ENCODE results near the gene VEGFA.

Gene VEGFA

GRCh38 chr6:43742931-43743632, 26.9 kb upstream of the VEGFA start:
- TF ChIP-seq TAF1 (IDR thresholded peaks at IDR 0.05; ENCODE audit: borderline replicate concordance, insufficient read depth, low read length) (no peak), REST (IDR thresholded peaks at IDR 0.05; ENCODE audit: insufficient read depth in 1 of 2, low read depth in 2 of 2, low read length in 2 of 2) (no peak), SIN3A (IDR thresholded peaks at IDR 0.05; ENCODE audit: borderline replicate concordance, insufficient read depth, low read length) (no peak), POLR2AphosphoS5 (IDR thresholded peaks at IDR 0.05; ENCODE audit: low read depth, low read length) (no peak), FOXP2 (optimal IDR thresholded peaks at IDR 0.05; ENCODE audit: borderline replicate concordance, extremely low read depth, extremely low read length, insufficient read depth) (no peak)

GRCh38 chr6:43743682-43744381, 26.2 kb upstream of the VEGFA start:
- TF ChIP-seq SIN3A (IDR thresholded peaks at IDR 0.05; ENCODE audit: borderline replicate concordance, insufficient read depth, low read length) (no peak), REST (IDR thresholded peaks at IDR 0.05; ENCODE audit: insufficient read depth in 1 of 2, low read depth in 2 of 2, low read length in 2 of 2) (no peak), POLR2AphosphoS5 (IDR thresholded peaks at IDR 0.05; ENCODE audit: low read depth, low read length) (no peak), FOXP2 (optimal IDR thresholded peaks at IDR 0.05; ENCODE audit: borderline replicate concordance, extremely low read depth, extremely low read length, insufficient read depth) (no peak), TAF1 (IDR thresholded peaks at IDR 0.05; ENCODE audit: borderline replicate concordance, insufficient read depth, low read length) (no peak)

GRCh38 chr6:43744491-43744890, 25.5 kb upstream of the VEGFA start:
- TF ChIP-seq SIN3A (IDR thresholded peaks at IDR 0.05; ENCODE audit: borderline replicate concordance, insufficient read depth, low read length): no peak

GRCh38 chr6:43744931-43745727, 24.9 kb upstream of the VEGFA start:
- TF ChIP-seq FOXP2 (optimal IDR thresholded peaks at IDR 0.05; ENCODE audit: borderline replicate concordance, extremely low read depth, extremely low read length, insufficient read depth): no peak
- TF ChIP-seq REST (IDR thresholded peaks at IDR 0.05; ENCODE audit: insufficient read depth in 1 of 2, low read depth in 2 of 2, low read length in 2 of 2): no peak
- no peak for TF ChIP-seq POLR2AphosphoS5 (IDR thresholded peaks at IDR 0.05; ENCODE audit: low read depth, low read length)
- TF ChIP-seq SIN3A (IDR thresholded peaks at IDR 0.05; ENCODE audit: borderline replicate concordance, insufficient read depth, low read length): no peak
- TF ChIP-seq TAF1 (IDR thresholded peaks at IDR 0.05; ENCODE audit: borderline replicate concordance, insufficient read depth, low read length): no peak

GRCh38 chr6:43746071-43746470, 23.9 kb upstream of the VEGFA start:
- no peak for TF ChIP-seq TAF1 (IDR thresholded peaks at IDR 0.05; ENCODE audit: borderline replicate concordance, insufficient read depth, low read length)
- TF ChIP-seq POLR2AphosphoS5 (IDR thresholded peaks at IDR 0.05; ENCODE audit: low read depth, low read length): no peak
- TF ChIP-seq SIN3A (IDR thresholded peaks at IDR 0.05; ENCODE audit: borderline replicate concordance, insufficient read depth, low read length): no peak

Measured in PFSK-1 (cell line).